ENCODE data around the gene GPR37. TPM values are rescaled to one million over a fixed set of nuclear protein-coding genes. Genes with fewer than 3 reads are reported as not detected.

The GPR37 gene
- total RNA-seq, 1 experiment from 2014 or later: 1.6 TPM

- H4K91ac ChIP-seq (ENCODE audit: insufficient read length, low read depth, low read length): no peak overlapping the region
- H3K79me2 ChIP-seq (ENCODE audit: insufficient read depth, low read length): no peaks in the 10 kb centered on the region
- Mint-ChIP-seq H3K4me1 (peaks cover 0 to 2% of the 10 kb centered on the region in 2 experiments; a peak in 2 of 4 replicates), H3K4me3 (no peak overlapping the region), H3K36me3 (ENCODE audit: insufficient read depth in 1 of 3, low read depth in 3 of 3) (no peaks in the 10 kb centered on the region), H3K27ac (no peak overlapping the region), H3K27me3 (ENCODE audit: low read depth) (no peaks in the 10 kb centered on the region), H3K9me3 (no peaks in the 10 kb centered on the region)
- no peak overlapping the region for H2BK12ac ChIP-seq (ENCODE audit: insufficient read length, low read depth, low read length)
- H3K79me1 ChIP-seq (ENCODE audit: insufficient read depth, low read depth, low read length, poor library complexity, severe bottlenecking): no peaks in the 10 kb centered on the region
- H3K9ac ChIP-seq (ENCODE audit: extremely low read depth, insufficient read length, low read length): no peak overlapping the region
- no peak overlapping the region for H4K8ac ChIP-seq (replicated peaks; ENCODE audit: insufficient read length, low read depth, low read length)
- H2AFZ ChIP-seq (ENCODE audit: low read length): no peak overlapping the region
- no peak overlapping the region for H3T11ph ChIP-seq (ENCODE audit: low read length)
- H4K5ac ChIP-seq (ENCODE audit: insufficient read length, low read depth, low read length): no peak overlapping the region
- no peak overlapping the region for H3K18ac ChIP-seq (ENCODE audit: insufficient read length, low read depth, low read length)
- no peaks in the 10 kb centered on the region for H3K9me3 ChIP-seq (ENCODE audit: control insufficient read depth, low read depth, low read length)
- H3K56ac ChIP-seq (ENCODE audit: insufficient read length, low read depth, low read length): no peak overlapping the region
- H2BK120ac ChIP-seq (ENCODE audit: low read depth, low read length, poor library complexity, severe bottlenecking): no peak overlapping the region
- no peak overlapping the region for H2BK15ac ChIP-seq (ENCODE audit: low read depth, low read length)
- DNase-seq: no peak
- no peak overlapping the region for H3K27ac ChIP-seq (ENCODE audit: insufficient read length, low read depth, low read length)
- no peaks in the 10 kb centered on the region for H3K23me2 ChIP-seq (ENCODE audit: insufficient read length, low read depth, low read length, poor library complexity, severe bottlenecking)
- WGBS (ENCODE audit: extremely low coverage, insufficient read length, low lambda C conversion rate): 100% methylated on average over 1 of the region's 3 CpGs
- no peak for TF ChIP-seq CTCF (conservative IDR thresholded peaks at IDR 0.05)
- no peak overlapping the region for H3K4ac ChIP-seq (ENCODE audit: low read depth, low read length)
- no peaks in the 10 kb centered on the region for H3K27me3 ChIP-seq (ENCODE audit: insufficient read depth, low read length)
- H3K4me2 ChIP-seq (ENCODE audit: insufficient read depth, insufficient read length, low read length): no peak overlapping the region
- no peak overlapping the region for H3K23ac ChIP-seq (ENCODE audit: insufficient read length, low read depth, low read length)
- no peak overlapping the region for H2BK20ac ChIP-seq (ENCODE audit: low read depth, low read length, poor library complexity, severe bottlenecking)
- no peaks in the 10 kb centered on the region for H4K20me1 ChIP-seq (ENCODE audit: control insufficient read depth, insufficient read depth, insufficient read length)
- no peaks in the 10 kb centered on the region for H3K4me1 ChIP-seq (ENCODE audit: insufficient read depth, low read length)
- H2AK5ac ChIP-seq (ENCODE audit: insufficient read length, low read length): no peak overlapping the region
- H3K14ac ChIP-seq (ENCODE audit: insufficient read depth, low read length): no peak overlapping the region
- H2BK5ac ChIP-seq (ENCODE audit: insufficient read length, low read length): no peak overlapping the region
Measured at GRCh38 chr7:124792696-124793095, 27.1 kb upstream of the GPR37 start.

Data from H9 (cell line).